Urinary bladder (tissue), 4 donors: ENCODE results near the gene POLDIP2. TPM values are rescaled to one million over a fixed set of nuclear protein-coding genes. Genes with fewer than 3 reads are reported as not detected.

Source experiments
- DNase-seq: peaks from one replicate; pipeline ENCODE4 v3.0.0-alpha.2; 2015; ENCODE audit errors: extremely low spot score
- H3K27ac ChIP-seq: one replicate; pipeline ENCODE4 v1.5.1; 2013; ENCODE audit warnings: low read depth, mild to moderate bottlenecking, moderate library complexity
- H3K36me3 ChIP-seq: one replicate; pipeline ENCODE4 v1.6.1; 2013; ENCODE audit warnings: mild to moderate bottlenecking, moderate library complexity; ENCODE audit not compliant: insufficient read depth
- H3K4me1 ChIP-seq: one replicate; pipeline ENCODE4 v1.6.1; 2013; ENCODE audit warnings: mild to moderate bottlenecking, moderate library complexity; ENCODE audit not compliant: insufficient read depth
- H3K4me3 ChIP-seq: one replicate; pipeline ENCODE4 v1.5.1; 2013; ENCODE audit warnings: low read depth, low read length
- WGBS: extraction: QIAGEN DNeasy Blood & Tissue Kit; methylation state at CpG from one replicate; pipeline ENCODE4 v1.1.7; 2013; 5-methylcytosine and 5-hydroxymethylcytosine counted together
- polyA plus RNA-seq: library from polyadenylated mRNA; stranded (reverse); fragments of 200-250 nt; gene quantifications from one replicate; pipeline ENCODE4 v1.2.3, GENCODE V29; 2013
- total RNA-seq: library from RNA; depleted of rRNA; stranded (reverse); fragments of >200 nt; gene quantifications from one replicate; pipeline ENCODE4 v1.2.3, GENCODE V29; 2014
- donor health status: healthy with polysubstance abuse.
- donor health status: healthy.

POLDIP2 gene
- total and polyA plus RNA-seq, 2 donors: 35.1 to 79.6 TPM

DNA sequence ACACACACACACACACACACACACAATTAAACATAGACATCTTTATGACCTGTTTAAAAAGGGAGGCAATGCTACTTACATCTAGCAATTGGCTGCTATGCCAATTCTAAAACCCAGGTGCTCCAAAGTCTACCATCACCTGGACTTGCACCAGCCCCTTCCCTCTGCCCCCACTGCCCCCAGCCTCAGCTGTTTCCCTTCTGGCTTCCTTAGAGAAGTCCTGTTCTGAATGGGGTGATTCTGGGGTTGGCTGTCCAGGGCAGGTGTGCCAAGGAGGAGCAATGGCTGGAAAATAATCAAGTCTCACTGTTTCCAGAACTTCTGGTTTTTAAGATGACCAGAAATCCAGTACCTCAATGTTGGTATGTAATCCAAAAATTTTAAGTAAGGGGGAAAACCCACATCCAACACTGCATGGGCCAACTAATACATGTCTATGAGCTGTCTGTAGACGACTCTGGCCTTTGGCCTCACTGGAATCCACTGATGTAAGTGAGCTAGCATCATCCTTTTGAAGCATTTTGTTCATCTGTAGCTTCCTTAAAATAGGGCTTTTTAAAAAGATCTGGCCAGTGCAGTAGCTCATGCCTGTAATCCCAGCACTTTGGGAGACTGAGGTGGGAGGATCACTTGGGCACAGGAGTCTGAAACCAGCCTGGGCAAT lies 24.1 kb downstream of the POLDIP2 start:
- Histone ChIP-seq H3K4me1 (no peaks in the 10 kb centered on the region), H3K4me3 (no peak overlapping the region), H3K27ac (no peak overlapping the region), H3K36me3 (peaks cover 4% of the 10 kb centered on the region)
- no peak for DNase-seq
- 53% methylated on average over 1 of the region's 1 CpG for WGBS

DNA sequence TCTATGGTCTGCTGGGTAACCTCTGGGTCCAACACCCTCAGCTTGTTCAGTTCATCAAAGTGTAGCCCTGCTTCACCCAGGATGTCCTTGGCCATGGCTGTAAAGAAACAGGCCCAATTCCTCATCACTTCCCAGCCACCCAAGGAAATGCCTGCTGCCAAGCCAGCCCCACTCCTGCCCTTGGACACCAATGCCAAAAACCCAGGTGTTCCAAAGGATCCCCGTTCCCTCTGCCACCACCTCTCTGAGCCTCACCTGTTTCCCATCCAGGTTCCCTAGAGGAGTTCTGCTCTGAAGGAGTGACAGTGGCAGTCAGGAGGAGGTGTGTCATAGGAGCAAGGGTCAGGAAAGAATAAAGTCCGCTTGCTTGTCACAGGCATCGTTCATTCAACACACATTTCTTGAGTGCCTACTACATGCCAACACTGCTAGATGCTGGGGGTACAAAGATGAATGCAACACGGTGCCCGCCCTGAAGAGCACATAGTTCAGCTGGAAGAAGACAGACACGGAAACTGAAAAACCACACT lies 25.4 kb downstream of the POLDIP2 start:
- Histone ChIP-seq H3K27ac (no peak overlapping the region), H3K4me3 (no peak overlapping the region), H3K4me1 (no peaks in the 10 kb centered on the region), H3K36me3 (peaks cover 4% of the 10 kb centered on the region)
- 89% methylated on average over 6 of the region's 6 CpGs for WGBS
- no peak for DNase-seq

DNA sequence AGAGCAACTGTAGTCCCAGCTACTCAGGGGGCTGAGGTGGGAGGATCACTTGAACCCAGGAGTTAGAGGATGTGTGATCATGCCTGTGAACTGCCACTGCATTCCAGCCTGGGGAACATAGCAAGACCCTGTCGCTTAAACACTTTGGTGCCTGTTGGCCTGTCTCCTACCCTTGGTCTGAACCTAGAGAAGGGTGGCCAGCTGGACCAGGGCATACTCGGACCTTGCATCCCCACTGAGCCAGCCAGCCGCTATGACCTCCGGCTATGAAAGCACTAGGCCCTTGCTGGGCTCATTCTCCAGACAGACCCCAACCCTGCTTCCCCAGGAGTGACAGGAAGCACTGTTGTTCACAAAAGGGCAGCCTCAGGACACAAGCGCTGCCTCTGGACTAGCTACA lies 26.7 kb downstream of the POLDIP2 start:
- no peaks in the 10 kb centered on the region for H3K4me1 ChIP-seq
- 90% methylated on average over 5 of the region's 5 CpGs for WGBS
- H3K27ac ChIP-seq: no peak overlapping the region
- H3K4me3 ChIP-seq: no peak overlapping the region
- H3K36me3 ChIP-seq: peaks cover 5% of the 10 kb centered on the region
- DNase-seq: no peak

DNA sequence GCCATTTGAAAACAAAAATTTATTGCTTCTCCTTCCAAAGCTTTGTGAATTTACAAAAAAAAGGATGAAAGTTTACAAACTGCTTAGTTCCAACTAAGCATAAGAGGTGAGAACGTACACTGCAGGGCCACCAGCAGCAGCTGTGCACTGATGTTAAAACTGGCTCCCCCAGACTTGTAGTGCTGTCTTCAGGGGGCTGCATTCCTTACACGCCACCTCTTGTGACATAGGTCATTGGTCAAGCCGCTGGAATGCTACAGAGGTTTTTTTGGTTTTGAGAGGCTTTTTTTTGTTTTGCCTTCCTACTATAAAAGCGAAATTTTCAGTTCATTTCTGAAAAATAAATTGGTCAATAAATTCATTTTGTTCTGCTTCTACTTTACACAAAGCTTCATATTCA lies 29.0 kb downstream of the POLDIP2 start:
- H3K36me3 ChIP-seq: peaks cover 5% of the 10 kb centered on the region
- 62% methylated on average over 4 of the region's 4 CpGs for WGBS
- no peak for DNase-seq

DNA sequence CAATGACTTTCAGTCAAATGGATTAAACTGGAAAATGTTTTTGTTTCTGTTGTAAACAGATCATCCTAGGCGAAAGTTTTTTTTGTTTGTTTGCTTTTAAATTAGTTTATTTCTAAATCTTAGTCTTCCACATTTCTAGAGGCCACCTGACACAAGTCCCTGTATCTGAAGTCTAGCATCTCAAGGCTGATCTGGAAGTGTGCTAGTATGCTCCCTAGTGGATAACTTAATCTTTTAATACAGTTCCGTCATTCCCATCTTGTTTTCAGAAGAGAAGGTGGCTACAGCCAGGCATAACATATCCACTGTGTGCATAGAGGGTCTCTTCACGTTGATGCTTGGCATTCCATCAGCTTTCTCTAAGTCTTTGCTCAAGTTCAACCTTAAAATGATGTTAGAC lies 29.6 kb downstream of the POLDIP2 start:
- no peaks in the 10 kb centered on the region for H3K4me1 ChIP-seq
- no peak for DNase-seq
- 58% methylated on average over 3 of the region's 3 CpGs for WGBS
- H3K4me3 ChIP-seq: no peak overlapping the region
- H3K27ac ChIP-seq: no peak overlapping the region
- H3K36me3 ChIP-seq: peaks cover 5% of the 10 kb centered on the region

More for the DNA sequence above, 29.0 kb downstream of the POLDIP2 start:
- no peak overlapping the region for H3K27ac ChIP-seq
- no peaks in the 10 kb centered on the region for H3K4me1 ChIP-seq
- H3K4me3 ChIP-seq: no peak overlapping the region

DNA sequence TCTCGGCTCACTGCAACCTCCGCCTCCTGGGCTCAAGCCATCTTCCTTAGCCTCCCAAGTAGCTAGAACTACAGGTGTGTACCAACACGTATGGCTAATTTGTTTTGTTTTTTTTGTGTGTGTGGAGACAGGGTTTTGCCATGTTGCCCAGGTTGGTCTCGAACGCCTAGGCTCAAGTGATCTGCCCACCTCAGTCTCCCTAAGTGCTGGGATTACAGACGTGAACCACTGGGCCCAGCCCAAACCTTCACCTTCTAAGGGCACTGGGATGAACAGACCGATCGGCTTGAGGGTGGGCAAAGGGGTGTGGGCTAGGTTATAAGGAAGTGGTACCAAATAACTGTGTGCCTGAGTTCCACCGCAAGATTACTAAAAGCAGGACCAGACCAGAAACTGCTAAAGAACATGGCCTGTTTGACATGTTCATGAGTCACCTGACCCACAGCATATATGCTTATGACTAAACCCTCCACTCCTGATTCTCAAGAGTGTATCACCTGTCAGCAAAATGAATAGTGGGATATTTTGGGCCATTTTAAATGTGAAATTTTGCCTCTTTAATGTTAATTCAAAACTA lies 30.2 kb downstream of the POLDIP2 start:
- Histone ChIP-seq H3K4me1 (no peaks in the 10 kb centered on the region), H3K36me3 (peaks cover 5% of the 10 kb centered on the region), H3K4me3 (no peak overlapping the region), H3K27ac (no peak overlapping the region)
- DNase-seq: no peak
- 88% methylated on average over 9 of the region's 9 CpGs for WGBS

DNA sequence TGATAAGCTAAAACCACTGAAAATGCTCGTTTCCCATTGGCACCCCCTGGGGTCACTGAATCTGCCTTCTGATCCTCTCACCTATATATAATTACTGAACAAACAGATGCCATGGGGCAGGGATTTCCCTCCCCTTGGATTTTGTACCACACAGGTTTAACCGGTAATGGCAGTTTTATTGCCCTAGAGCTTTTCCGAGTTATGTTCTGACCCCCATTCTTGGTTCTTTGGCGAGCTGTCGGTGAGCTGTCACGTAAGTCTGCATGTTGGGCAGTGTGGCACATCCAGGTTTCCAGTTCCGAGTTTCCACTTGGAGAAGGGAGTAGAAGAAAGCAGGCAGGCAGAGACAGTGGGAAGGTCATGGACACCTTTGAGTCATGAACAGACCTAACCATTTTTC lies 31.2 kb downstream of the POLDIP2 start:
- no peaks in the 10 kb centered on the region for H3K4me1 ChIP-seq
- DNase-seq: peak; percentile 36
- H3K4me3 ChIP-seq: no peak overlapping the region
- no peak overlapping the region for H3K27ac ChIP-seq
- peaks cover 2% of the 10 kb centered on the region for H3K36me3 ChIP-seq
- WGBS: 78% methylated on average over 7 of the region's 7 CpGs

DNA sequence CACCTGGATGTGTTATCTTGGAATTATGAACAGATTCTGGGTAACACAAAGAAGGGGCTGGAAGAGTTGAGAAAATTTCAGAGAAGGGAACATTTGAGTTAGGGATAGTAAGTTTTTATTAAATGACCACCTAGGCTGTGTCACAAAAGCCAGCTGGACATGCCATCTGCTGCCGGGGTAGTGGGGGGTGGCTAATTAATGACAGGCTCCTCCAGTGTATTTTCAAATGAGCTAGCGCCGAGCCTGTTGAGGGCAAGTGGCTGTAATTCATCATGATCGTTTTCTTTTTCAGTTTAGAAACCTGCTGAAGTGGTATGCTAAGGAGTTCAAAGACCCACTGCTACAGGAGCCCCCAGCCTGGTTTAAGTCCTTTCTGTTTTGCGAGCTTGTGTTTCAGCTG lies 32.1 kb downstream of the POLDIP2 start:
- Histone ChIP-seq H3K36me3 (peaks cover 2% of the 10 kb centered on the region), H3K4me1 (no peaks in the 10 kb centered on the region), H3K27ac (no peak overlapping the region), H3K4me3 (no peak overlapping the region)
- WGBS: 65% methylated on average over 5 of the region's 5 CpGs
- DNase-seq: no peak

DNA sequence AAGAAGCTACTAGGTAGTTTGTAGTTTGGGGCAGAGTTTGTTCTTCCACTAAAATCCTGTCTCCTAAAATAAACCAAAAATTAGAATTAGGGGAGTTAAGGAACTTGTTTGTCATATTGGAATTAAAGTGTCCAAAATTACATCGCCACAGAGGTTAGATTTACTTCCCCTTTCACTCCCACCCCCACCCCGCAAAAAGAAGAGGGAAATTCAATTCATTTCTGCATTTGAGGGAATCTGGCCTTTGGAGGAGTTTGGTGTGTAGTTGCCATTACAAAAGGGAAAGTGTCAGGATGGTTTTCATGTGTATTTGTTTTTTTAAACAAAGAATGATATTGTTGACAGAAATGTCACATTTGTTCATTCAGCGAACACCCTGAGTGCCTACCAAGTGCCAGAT lies 32.5 kb downstream of the POLDIP2 start:
- Histone ChIP-seq H3K4me1 (no peaks in the 10 kb centered on the region), H3K36me3 (peaks cover 2% of the 10 kb centered on the region), H3K27ac (no peak overlapping the region), H3K4me3 (no peak overlapping the region)
- 91% methylated on average over 3 of the region's 3 CpGs for WGBS
- DNase-seq: no peak

DNA sequence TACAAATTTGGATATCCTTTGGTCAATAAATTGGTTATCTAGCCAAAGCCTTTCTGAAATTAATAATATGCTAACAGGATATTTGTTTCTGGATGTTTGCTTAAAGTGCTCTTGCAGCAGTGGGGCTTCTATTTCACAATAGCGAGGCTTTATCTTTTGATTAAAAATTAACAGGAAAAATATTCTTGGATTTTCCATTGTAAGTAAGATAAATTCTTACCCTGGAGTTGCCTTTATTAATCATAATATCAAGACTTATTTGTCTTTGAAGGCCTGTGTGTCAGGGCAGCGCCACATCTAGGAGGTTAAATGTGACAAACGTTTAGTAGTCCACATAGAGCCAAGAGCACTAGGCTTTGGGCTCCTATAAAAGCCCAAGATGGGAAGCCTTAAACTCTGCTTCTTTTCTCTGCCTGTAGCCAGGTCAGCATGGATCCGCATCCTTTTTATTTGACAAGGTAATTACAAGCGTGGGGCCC lies 33.0 kb downstream of the POLDIP2 start:
- no peak for DNase-seq
- 76% methylated on average over 5 of the region's 5 CpGs for WGBS

DNA sequence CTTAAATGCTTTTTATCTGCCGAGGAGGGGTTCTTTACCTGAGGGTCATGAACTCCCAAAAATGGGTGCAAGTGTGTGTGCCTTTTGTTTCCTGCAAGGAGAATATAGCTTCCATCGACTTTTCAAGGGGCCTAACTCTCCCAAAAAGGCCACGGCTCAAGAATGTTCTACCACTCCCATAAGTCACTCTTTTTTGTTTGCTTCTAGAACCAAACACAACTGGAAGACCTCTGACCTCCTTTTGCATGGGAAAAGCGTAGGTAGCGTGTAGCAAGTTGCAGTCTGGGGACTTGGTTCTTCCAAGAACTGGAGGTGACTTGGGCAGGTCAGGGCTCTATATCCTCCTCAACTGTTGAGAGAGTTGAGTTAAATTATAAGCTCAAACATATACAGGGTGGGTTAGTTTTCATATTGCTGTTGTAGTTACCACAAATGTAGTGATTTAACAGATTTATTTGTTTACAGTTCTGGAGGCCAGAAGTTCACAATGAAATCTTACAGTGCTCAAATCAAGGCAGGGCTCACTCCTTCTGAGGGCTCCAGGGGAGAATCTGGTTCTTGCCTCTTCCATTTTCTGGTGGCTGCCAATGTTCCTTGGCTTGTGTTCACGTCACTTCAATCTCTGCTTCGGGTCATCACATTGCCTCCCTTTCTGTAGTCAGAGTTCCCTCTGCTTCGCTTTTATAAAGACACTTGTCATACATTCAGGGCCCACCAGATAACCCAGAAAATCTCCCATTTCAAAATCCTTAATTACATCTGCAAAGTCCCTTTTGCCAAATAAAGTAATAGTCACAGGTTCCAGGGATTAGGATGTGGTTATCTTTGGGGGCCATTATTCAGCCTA lies 36.9 kb downstream of the POLDIP2 start:
- WGBS: 63% methylated on average over 8 of the region's 8 CpGs
- DNase-seq: no peak
- H3K4me3 ChIP-seq: no peak overlapping the region

More for the DNA sequence above, 33.0 kb downstream of the POLDIP2 start:
- Histone ChIP-seq H3K36me3 (peaks cover 2% of the 10 kb centered on the region), H3K4me1 (no peaks in the 10 kb centered on the region), H3K27ac (no peak overlapping the region), H3K4me3 (no peak overlapping the region)

DNA sequence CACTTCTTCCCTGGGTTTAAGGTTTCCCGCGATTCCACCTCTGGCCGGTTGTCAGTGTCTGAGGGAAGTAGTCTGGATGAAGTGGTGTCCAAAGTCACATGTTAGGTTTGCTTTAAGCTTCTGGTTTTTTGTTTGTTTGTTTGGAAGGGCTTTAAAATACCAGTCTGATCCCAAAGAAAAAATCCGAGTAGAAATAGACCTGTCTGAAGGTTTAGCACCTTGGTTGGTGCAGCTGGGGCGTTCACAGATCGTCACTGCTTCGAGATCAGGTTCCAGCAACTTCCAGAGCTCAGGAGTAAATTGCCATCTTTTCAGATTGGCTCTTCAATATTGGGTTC lies 37.8 kb downstream of the POLDIP2 start:
- WGBS: 2% methylated on average over 7 of the region's 7 CpGs
- no peaks in the 10 kb centered on the region for H3K4me1 ChIP-seq
- no peak overlapping the region for H3K27ac ChIP-seq
- H3K4me3 ChIP-seq: peak overlapping the region; percentile 38
- no peak for DNase-seq
- H3K36me3 ChIP-seq: no peaks in the 10 kb centered on the region

More for the DNA sequence above, 36.9 kb downstream of the POLDIP2 start:
- no peaks in the 10 kb centered on the region for H3K4me1 ChIP-seq
- no peak overlapping the region for H3K27ac ChIP-seq
- H3K36me3 ChIP-seq: no peaks in the 10 kb centered on the region

DNA sequence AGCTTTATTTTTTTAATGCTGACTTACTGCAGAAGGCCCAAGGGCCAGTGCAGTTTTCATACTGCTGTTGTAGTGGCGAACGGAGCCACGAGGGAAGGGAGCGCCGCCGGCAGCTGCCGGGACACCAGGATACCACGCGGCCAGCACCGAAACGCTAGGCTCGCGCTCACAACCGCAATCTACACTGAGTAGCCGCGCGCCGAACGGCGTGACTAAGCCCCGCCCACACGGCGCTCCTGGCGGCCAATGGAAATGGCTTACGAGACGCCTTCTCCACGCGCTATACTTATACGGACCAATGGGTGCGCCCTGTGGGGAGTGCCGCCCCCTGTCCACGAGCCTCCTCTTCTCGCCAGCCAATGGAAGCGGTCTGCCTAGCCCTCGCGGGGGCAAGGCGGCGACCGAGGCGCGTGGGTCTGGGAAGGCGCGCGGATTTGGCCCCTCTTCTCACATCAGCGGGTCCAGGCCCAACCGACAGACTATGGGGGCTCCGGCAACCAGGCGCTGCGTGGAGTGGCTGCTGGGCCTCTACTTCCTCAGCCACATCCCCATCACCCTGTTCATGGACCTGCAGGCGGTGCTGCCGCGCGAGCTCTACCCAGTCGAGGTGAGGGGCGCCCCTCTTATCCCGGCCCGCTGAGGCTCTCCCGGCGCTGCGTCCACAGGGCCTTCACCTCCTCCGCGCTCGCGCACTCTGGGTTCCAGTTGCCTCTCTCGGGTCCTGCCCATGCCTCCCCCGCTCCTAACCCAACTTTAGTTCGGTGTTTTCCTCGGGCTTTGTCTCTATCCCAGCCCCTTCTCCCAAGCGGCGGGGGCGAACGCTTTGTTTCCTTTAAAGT lies 38.3 kb downstream of the POLDIP2 start, which contains the start of gene TMEM97:
TSS of gene TMEM97 (plus strand) at position 442 of the 839 bp plus-strand sequence. CDS start at position 482, 40 bp downstream.
- no peaks in the 10 kb centered on the region for H3K4me1 ChIP-seq
- peak within 1 kb of the TSS; percentile 38 for H3K4me3 ChIP-seq
- H3K36me3 ChIP-seq: no peaks in the 10 kb centered on the region
- H3K27ac ChIP-seq: no peak within 1 kb of the TSS
- under 1% methylated on average over 72 of the region's 72 CpGs for WGBS
- peak; percentile 91 for DNase-seq
